ENCODE measurements around the gene RAE1. TPM values are rescaled to one million over a fixed set of nuclear protein-coding genes. Genes with fewer than 3 reads are reported as not detected.

Gene RAE1
- total and polyA plus RNA-seq, 3 donors from 2014 or later, result 111 to 292 (median 157) TPM

- no peak overlapping the region for H3K27ac ChIP-seq
- H3K4me1 ChIP-seq, result no peaks in the 10 kb centered on the region
- H3K27me3 ChIP-seq, result no peaks in the 10 kb centered on the region
- WGBS, 2 donors, result 84 to 85% methylated on average over 14 of the region's 14 CpGs
- H3K9me3 ChIP-seq, result no peaks in the 10 kb centered on the region
- H3K4me3 ChIP-seq, result no peak overlapping the region
- no peak for TF ChIP-seq CTCF (IDR thresholded peaks at IDR 0.05)
- TF ChIP-seq POLR2A (IDR thresholded peaks at IDR 0.05), result no peak
- DNase-seq, result no peak
- intact Hi-C loops (cut with DNase I; ENCODE audit: low total_unique reads), result no loop called here
- no peaks in the 10 kb centered on the region for H3K36me3 ChIP-seq (ENCODE audit: low read depth, missing control alignments)
Observed at GRCh38 chr20:57317789-57318371, 33.2 kb upstream of the RAE1 start.

- WGBS, 2 donors, result 86 to 88% methylated on average over 4 of the region's 4 CpGs
- no peak for DNase-seq
- H3K4me3 ChIP-seq, result no peak overlapping the region
Observed at GRCh38 chr20:57319584-57319983, 31.5 kb upstream of the RAE1 start.

GRCh38 chr20:57320358-57320757 is 30.7 kb upstream of the RAE1 start:
- H3K9me3 ChIP-seq, result no peaks in the 10 kb centered on the region
- intact Hi-C loops (cut with DNase I; ENCODE audit: low total_unique reads), result no loop called here
- TF ChIP-seq CTCF (IDR thresholded peaks at IDR 0.05), result no peak
- no peak for TF ChIP-seq POLR2A (IDR thresholded peaks at IDR 0.05)
- no peaks in the 10 kb centered on the region for H3K36me3 ChIP-seq (ENCODE audit: low read depth, missing control alignments)
- H3K4me1 ChIP-seq, result no peaks in the 10 kb centered on the region
- no peaks in the 10 kb centered on the region for H3K27me3 ChIP-seq
- no peak for DNase-seq
- H3K4me3 ChIP-seq, result no peak overlapping the region
- H3K27ac ChIP-seq, result no peak overlapping the region
- 87 to 89% methylated on average over 3 of the region's 3 CpGs for WGBS, 2 donors

More at GRCh38 chr20:57319584-57319983, 31.5 kb upstream of the RAE1 start:
- TF ChIP-seq POLR2A (IDR thresholded peaks at IDR 0.05), result no peak
- no peak for TF ChIP-seq CTCF (IDR thresholded peaks at IDR 0.05)
- H3K27me3 ChIP-seq, result no peaks in the 10 kb centered on the region
- intact Hi-C loops (cut with DNase I; ENCODE audit: low total_unique reads), result no loop called here
- H3K36me3 ChIP-seq (ENCODE audit: low read depth, missing control alignments), result no peaks in the 10 kb centered on the region
- no peak overlapping the region for H3K27ac ChIP-seq
- no peaks in the 10 kb centered on the region for H3K9me3 ChIP-seq
- no peaks in the 10 kb centered on the region for H3K4me1 ChIP-seq

- no peak overlapping the region for H3K4me3 ChIP-seq
- intact Hi-C loops (cut with DNase I; ENCODE audit: low total_unique reads), result no loop called here
- H3K4me1 ChIP-seq, result no peaks in the 10 kb centered on the region
- H3K36me3 ChIP-seq (ENCODE audit: low read depth, missing control alignments), result no peaks in the 10 kb centered on the region
- no peak for DNase-seq
- H3K27ac ChIP-seq, result no peak overlapping the region
- H3K27me3 ChIP-seq, result no peaks in the 10 kb centered on the region
- 86 to 88% methylated on average over 2 of the region's 2 CpGs for WGBS, 2 donors
- TF ChIP-seq CTCF (IDR thresholded peaks at IDR 0.05) (no peak), POLR2A (IDR thresholded peaks at IDR 0.05) (no peak)
- H3K9me3 ChIP-seq, result no peaks in the 10 kb centered on the region
Observed at GRCh38 chr20:57321142-57321541, 29.9 kb upstream of the RAE1 start.

GRCh38 chr20:57322476-57322875 is 28.6 kb upstream of the RAE1 start:
- DNase-seq, result no peak
- H3K36me3 ChIP-seq (ENCODE audit: low read depth, missing control alignments), result no peaks in the 10 kb centered on the region
- no peak for TF ChIP-seq CTCF (IDR thresholded peaks at IDR 0.05)
- no peak for TF ChIP-seq POLR2A (IDR thresholded peaks at IDR 0.05)
- no peak overlapping the region for H3K27ac ChIP-seq
- intact Hi-C loops (cut with DNase I; ENCODE audit: low total_unique reads), result no loop called here
- 69 to 75% methylated on average over 2 of the region's 2 CpGs for WGBS, 2 donors
- no peaks in the 10 kb centered on the region for H3K9me3 ChIP-seq
- no peaks in the 10 kb centered on the region for H3K4me1 ChIP-seq
- H3K27me3 ChIP-seq, result no peaks in the 10 kb centered on the region
- H3K4me3 ChIP-seq, result no peak overlapping the region

All from testis (tissue), 3 donors.